GM10847 (cell line): Measurements from ENCODE around the gene POLH.

Experiments used
- POLR2A ChIP-seq: IDR thresholded peaks from 2 replicates; pipeline ENCODE4 v1.6.1; 2011; ENCODE audit not compliant: insufficient read length; ENCODE audit errors: extremely low read depth

The POLH gene

DNA sequence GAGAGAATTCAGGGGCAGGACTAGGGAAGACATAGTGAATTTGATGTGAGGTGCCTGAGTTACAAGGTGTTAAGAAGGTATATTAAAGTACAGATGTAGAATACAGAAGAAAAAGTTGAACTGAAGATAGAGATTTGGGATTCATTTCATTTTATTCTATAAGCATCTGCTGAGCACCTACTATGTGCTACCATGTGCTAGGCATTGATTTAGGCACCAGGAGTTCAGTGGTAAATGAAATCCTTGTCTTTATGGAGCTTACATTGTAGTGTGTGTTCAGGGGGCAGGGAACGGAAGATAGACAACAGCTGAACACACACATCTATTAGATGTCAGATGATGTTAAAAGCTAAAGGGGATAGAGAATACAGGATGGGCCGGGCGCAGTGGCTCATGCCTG lies 71.6 kb downstream of the POLH start:
- TF ChIP-seq POLR2A: no peak

DNA sequence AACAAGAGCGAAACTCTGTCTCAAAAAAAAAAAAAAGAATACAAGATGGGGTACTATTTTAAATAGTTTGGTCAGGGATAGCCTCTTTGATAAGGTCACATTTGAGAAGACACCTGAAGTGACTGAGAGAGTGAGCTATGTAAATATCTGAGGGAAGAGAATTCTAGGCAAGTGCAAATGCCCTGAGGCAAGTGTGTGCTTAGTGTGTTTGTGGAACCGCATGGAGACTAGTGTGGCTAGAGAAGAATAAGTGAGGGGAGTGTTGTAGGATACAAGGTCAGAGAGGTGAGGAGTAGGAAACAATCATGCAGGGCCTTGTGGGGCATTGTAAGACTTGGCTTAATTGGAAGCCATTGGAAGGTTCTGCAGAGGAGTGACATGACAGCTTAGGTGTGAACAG lies 72.3 kb downstream of the POLH start:
- TF ChIP-seq POLR2A: no peak

DNA sequence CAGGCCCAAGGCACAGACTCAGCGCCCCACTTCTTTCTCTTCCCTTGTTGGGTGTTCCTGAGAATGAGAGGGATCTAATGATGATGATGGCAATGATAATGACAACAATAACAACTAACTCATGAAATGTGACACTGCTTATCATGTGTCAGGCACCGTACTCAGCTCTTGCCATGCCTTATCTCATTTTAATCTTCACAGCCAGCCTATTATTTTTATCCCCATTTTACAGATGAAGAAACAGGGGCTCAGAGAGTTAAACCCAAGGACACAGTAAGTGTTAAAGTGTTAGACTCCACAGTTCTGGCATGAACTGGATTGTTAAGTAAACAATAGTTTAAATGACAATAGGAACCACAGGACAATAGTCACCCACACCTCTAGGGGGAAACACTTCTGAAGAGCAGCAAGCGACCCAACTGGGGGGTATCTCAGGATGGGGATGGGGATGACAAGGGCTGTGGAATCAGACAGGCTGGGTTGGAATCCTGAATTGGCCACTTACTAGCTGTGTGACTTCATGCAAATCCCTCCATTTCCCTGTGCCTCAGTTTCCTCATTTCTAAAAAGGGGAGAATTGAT lies 81.3 kb downstream of the POLH start:
- no peak for TF ChIP-seq POLR2A

DNA sequence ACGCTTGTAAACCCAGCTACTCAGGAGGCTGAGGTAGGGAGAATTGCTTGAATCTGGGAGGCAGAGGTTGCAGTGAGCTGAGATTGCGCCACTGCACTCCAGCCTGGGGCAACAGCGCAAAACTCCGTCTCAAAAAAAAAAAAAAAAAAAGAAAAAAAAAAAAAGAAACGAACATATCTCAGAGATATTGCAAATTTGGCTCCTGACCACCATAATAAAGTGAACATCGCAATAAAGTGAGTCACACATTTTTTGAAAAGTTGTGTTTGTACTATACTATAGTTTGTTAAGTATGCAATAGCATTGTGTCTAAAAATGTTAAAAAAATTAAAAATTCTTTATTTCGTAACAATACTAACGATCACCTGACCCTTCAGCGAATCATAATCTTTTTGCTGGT lies 82.2 kb downstream of the POLH start:
- TF ChIP-seq POLR2A: no peak
